Measurements from ENCODE around the gene SHB.

DNA sequence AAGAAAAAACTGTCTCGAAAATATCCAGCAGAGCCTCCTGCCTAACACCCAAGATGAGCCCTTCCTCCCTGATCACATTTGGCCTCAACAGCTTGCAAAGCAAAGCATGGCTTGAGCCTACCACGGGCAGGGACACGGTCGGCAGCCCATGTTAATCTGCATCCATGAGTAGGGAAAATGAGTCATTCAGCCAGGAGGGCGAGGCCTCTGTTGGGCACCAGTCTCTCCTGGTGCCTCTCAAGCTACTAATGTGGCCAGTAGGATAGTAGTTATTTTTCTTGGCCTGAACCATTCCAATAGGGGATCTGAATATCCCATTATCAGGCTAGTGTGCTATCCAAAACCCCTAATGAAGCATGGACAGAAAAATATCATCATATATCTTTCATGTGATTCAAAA, 43.0 kb upstream of the SHB start:
- TF ChIP-seq, protein P1, sequence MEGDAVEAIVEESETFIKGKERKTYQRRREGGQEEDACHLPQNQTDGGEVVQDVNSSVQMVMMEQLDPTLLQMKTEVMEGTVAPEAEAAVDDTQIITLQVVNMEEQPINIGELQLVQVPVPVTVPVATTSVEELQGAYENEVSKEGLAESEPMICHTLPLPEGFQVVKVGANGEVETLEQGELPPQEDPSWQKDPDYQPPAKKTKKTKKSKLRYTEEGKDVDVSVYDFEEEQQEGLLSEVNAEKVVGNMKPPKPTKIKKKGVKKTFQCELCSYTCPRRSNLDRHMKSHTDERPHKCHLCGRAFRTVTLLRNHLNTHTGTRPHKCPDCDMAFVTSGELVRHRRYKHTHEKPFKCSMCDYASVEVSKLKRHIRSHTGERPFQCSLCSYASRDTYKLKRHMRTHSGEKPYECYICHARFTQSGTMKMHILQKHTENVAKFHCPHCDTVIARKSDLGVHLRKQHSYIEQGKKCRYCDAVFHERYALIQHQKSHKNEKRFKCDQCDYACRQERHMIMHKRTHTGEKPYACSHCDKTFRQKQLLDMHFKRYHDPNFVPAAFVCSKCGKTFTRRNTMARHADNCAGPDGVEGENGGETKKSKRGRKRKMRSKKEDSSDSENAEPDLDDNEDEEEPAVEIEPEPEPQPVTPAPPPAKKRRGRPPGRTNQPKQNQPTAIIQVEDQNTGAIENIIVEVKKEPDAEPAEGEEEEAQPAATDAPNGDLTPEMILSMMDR (IDR thresholded peaks at IDR 0.05), result no peak
- no peak for TF ChIP-seq EZH2 (IDR thresholded peaks at IDR 0.05)
- TF ChIP-seq EZH2phosphoT487 (IDR thresholded peaks at IDR 0.05), result no peak
